ENCODE data around the gene FAM193A. TPM values are rescaled to one million over a fixed set of nuclear protein-coding genes. Genes with fewer than 3 reads are reported as not detected.

Gene FAM193A
- total RNA-seq, 1 experiment from 2014 or later = 31.3 TPM

GRCh38 chr4:2648159-2648814 lies 111.8 kb downstream of the FAM193A start:
- Mint-ChIP-seq H3K4me3 (ENCODE audit: unreplicated experiment) (no peak overlapping the region), H3K36me3 (ENCODE audit: insufficient read depth, unreplicated experiment) (peaks cover 77% of the 10 kb centered on the region), H3K4me1 (ENCODE audit: insufficient read depth, unreplicated experiment) (peaks cover 5% of the 10 kb centered on the region), H3K9me3 (ENCODE audit: unreplicated experiment) (no peaks in the 10 kb centered on the region), H3K27me3 (ENCODE audit: insufficient read depth, unreplicated experiment) (no peaks in the 10 kb centered on the region), H3K27ac (ENCODE audit: low read depth, unreplicated experiment) (no peak overlapping the region)
- ChIA-PET POLR2A (no interaction called here), CTCF (no interaction called here)
- intact Hi-C loops (cut with micrococcal nuclease) = no loop called here
- no peak for TF ChIP-seq CTCF (IDR thresholded peaks at IDR 0.05; ENCODE audit: unreplicated experiment)
- DNase-seq (ENCODE audit: unreplicated experiment) = no peak
- no TSS peak for BruUV-seq (replicated peaks)

- BruUV-seq (replicated peaks) = no TSS peak
- no peaks in the 10 kb centered on the region for H3K27me3 Mint-ChIP-seq (ENCODE audit: insufficient read depth, unreplicated experiment)
- DNase-seq (ENCODE audit: unreplicated experiment) = no peak
- TF ChIP-seq CTCF (IDR thresholded peaks at IDR 0.05; ENCODE audit: unreplicated experiment) = no peak
- peaks cover 68% of the 10 kb centered on the region for H3K36me3 Mint-ChIP-seq (ENCODE audit: insufficient read depth, unreplicated experiment)
- peaks cover 5% of the 10 kb centered on the region for H3K4me1 Mint-ChIP-seq (ENCODE audit: insufficient read depth, unreplicated experiment)
- ChIA-PET CTCF (interaction anchor here (0.6 kb wide), 1 partner anchor 77 kb away, joined by 3 read pairs; no protein-coding TSS in a partner anchor), POLR2A (no interaction called here)
- no peak overlapping the region for H3K27ac Mint-ChIP-seq (ENCODE audit: low read depth, unreplicated experiment)
- H3K4me3 Mint-ChIP-seq (ENCODE audit: unreplicated experiment) = no peak overlapping the region
- intact Hi-C loops (cut with micrococcal nuclease) = no loop called here
- no peaks in the 10 kb centered on the region for H3K9me3 Mint-ChIP-seq (ENCODE audit: unreplicated experiment)
Measured at GRCh38 chr4:2649604-2650114, 113.2 kb downstream of the FAM193A start.

- no peak for TF ChIP-seq CTCF (IDR thresholded peaks at IDR 0.05; ENCODE audit: unreplicated experiment)
- ChIA-PET CTCF (no interaction called here), POLR2A (no interaction called here)
- intact Hi-C loops (cut with micrococcal nuclease) = no loop called here
- Mint-ChIP-seq H3K27ac (ENCODE audit: low read depth, unreplicated experiment) (no peak overlapping the region), H3K4me3 (ENCODE audit: unreplicated experiment) (no peak overlapping the region), H3K27me3 (ENCODE audit: insufficient read depth, unreplicated experiment) (no peaks in the 10 kb centered on the region), H3K4me1 (ENCODE audit: insufficient read depth, unreplicated experiment) (peaks cover 5% of the 10 kb centered on the region), H3K36me3 (ENCODE audit: insufficient read depth, unreplicated experiment) (peaks cover 69% of the 10 kb centered on the region), H3K9me3 (ENCODE audit: unreplicated experiment) (no peaks in the 10 kb centered on the region)
- no TSS peak for BruUV-seq (replicated peaks)
- no peak for DNase-seq (ENCODE audit: unreplicated experiment)
Measured at GRCh38 chr4:2650276-2650675, 113.8 kb downstream of the FAM193A start.

DNA sequence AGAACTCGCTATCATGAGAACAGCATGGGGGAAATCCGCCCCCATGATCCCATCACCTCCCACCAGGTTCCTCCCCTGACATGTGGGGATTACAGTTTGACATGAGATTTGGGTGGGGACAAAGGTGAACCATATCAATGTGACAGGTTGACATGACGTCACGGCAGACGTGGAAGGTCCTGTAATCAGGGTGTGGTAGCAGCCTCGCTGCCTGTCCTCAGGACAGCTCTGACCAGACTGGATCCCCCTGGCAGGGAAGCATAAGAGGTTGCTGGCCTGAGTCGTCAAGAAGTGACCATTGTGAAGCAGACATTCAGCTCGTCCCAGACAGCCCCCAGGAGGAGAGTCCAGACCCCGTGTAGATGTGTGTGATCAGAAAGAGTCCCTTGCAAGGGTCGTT lies 115.1 kb downstream of the FAM193A start:
- ChIA-PET CTCF (no interaction called here), POLR2A (no interaction called here)
- Mint-ChIP-seq H3K4me1 (ENCODE audit: insufficient read depth, unreplicated experiment) (peaks cover 5% of the 10 kb centered on the region), H3K36me3 (ENCODE audit: insufficient read depth, unreplicated experiment) (peaks cover 64% of the 10 kb centered on the region), H3K27me3 (ENCODE audit: insufficient read depth, unreplicated experiment) (no peaks in the 10 kb centered on the region), H3K4me3 (ENCODE audit: unreplicated experiment) (no peak overlapping the region), H3K27ac (ENCODE audit: low read depth, unreplicated experiment) (no peak overlapping the region), H3K9me3 (ENCODE audit: unreplicated experiment) (no peaks in the 10 kb centered on the region)
- BruUV-seq (replicated peaks) = no TSS peak
- DNase-seq (ENCODE audit: unreplicated experiment) = no peak
- no peak for TF ChIP-seq CTCF (IDR thresholded peaks at IDR 0.05; ENCODE audit: unreplicated experiment)
- intact Hi-C loops (cut with micrococcal nuclease) = no loop called here
